Keratinocyte (primary cell): Measurements from ENCODE around the gene FRS2.

ENCODE experiments used
- EZH2 ChIP-seq: IDR thresholded peaks from one replicate; pipeline ENCODE4 v1.6.1; 2012; ENCODE audit warnings: inconsistent platforms, mild to moderate bottlenecking, low read length, moderate library complexity
- TF ChIP-seq, protein P1 (sequence below), 3 experiments: IDR thresholded peaks in 1 of 3; conservative IDR thresholded peaks in 1 of 3; optimal IDR thresholded peaks in 1 of 3; 2 replicates in 2 of 3; 3 replicates in 1 of 3; pipeline versions ENCODE3 to v1.5.1; 2011; ENCODE audit warnings: low read length in 3 of 3, mild to moderate bottlenecking in 3 of 3, moderate library complexity in 2 of 3, control low read depth in 1 of 3, inconsistent platforms in 1 of 3; ENCODE audit not compliant: insufficient read depth in 2 of 3; ENCODE audit errors: extremely low read depth in 1 of 3

DNA sequence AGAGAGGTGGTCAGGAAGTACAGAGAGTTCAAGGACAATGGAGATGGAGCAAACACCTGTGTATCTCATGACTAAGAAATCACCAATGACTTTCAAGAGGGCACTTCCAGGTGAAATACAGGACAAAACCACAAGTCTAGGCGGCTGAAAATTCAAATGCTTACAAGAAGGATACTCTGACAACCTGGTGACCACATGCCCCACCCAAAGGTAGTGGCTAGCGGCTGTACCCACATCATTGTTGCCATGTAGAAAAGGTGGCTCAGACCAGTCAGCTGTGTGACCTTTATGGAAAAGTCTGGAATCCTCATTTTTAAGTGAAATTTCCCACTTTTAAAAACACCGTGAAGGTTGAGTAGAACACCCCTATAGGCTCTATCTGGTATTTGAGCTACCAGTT is 48.6 kb upstream of the FRS2 start:
- TF ChIP-seq, protein P1, sequence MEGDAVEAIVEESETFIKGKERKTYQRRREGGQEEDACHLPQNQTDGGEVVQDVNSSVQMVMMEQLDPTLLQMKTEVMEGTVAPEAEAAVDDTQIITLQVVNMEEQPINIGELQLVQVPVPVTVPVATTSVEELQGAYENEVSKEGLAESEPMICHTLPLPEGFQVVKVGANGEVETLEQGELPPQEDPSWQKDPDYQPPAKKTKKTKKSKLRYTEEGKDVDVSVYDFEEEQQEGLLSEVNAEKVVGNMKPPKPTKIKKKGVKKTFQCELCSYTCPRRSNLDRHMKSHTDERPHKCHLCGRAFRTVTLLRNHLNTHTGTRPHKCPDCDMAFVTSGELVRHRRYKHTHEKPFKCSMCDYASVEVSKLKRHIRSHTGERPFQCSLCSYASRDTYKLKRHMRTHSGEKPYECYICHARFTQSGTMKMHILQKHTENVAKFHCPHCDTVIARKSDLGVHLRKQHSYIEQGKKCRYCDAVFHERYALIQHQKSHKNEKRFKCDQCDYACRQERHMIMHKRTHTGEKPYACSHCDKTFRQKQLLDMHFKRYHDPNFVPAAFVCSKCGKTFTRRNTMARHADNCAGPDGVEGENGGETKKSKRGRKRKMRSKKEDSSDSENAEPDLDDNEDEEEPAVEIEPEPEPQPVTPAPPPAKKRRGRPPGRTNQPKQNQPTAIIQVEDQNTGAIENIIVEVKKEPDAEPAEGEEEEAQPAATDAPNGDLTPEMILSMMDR (optimal IDR thresholded peaks at IDR 0.05 in 1 of 3, IDR thresholded peaks at IDR 0.05 in 1 of 3, conservative IDR thresholded peaks at IDR 0.05 in 1 of 3; ENCODE audit: extremely low read depth in 1 of 3, insufficient read depth in 2 of 3, low read length in 3 of 3) = no peak
- TF ChIP-seq EZH2 = no peak
